BJ (cell line): ENCODE measurements around the gene COLEC12. TPM values are rescaled to one million over a fixed set of nuclear protein-coding genes. Genes with fewer than 3 reads are reported as not detected.
A peak's percentile ranks its signal among the peaks of the same experiment; 100 is the strongest.

Source experiments
- CTCF ChIA-PET: fragments of 350-600 bp; formaldehyde crosslinking; extraction: SDS; loops from one replicate; lab custom pipeline; 2021; ENCODE audit warnings: antibody characterized with exemption, inconsistent platforms; lab: Yijun Ruan, JAX
- POLR2A ChIA-PET: fragments of 300-600 bp; sonication (Branson Sonifier 250); formaldehyde crosslinking; extraction: SDS; loops from one replicate; lab custom pipeline; 2021; ENCODE audit warnings: antibody characterized with exemption; lab: Charles Lee
- DNase-seq: peaks from one replicate; pipeline ENCODE4 v3.0.0-alpha.2; 2011; ENCODE audit warnings: low read depth
- H3K27me3 ChIP-seq: 2 replicates; pipeline ENCODE4 v1.6.0; 2011; ENCODE audit warnings: low read length; ENCODE audit not compliant: control insufficient read depth, insufficient read depth
- H3K36me3 ChIP-seq: 2 replicates; pipeline ENCODE4 v1.5.1; 2011; ENCODE audit warnings: low read length; ENCODE audit not compliant: control insufficient read depth, insufficient read depth
- H3K4me3 ChIP-seq: 2 replicates; pipeline ENCODE4 v1.5.1; 2011; ENCODE audit warnings: low read depth, mild to moderate bottlenecking, control low read depth, low read length
- polyA plus RNA-seq: library from polyadenylated mRNA; depleted of rRNA; stranded (reverse); fragments of >200 nt; gene quantifications from 2 replicates; pipeline ENCODE4 v1.2.3, GENCODE V29; 2011
- TF ChIP-seq, protein P1 (sequence below): IDR thresholded peaks from 2 replicates; pipeline ENCODE4 v1.5.1; 2011; ENCODE audit warnings: low read depth, mild to moderate bottlenecking, control low read depth, inconsistent platforms, low read length, moderate library complexity; ENCODE audit not compliant: insufficient read depth

COLEC12 gene
- polyA plus RNA-seq, 1 experiment, result 41.1 TPM

DNA sequence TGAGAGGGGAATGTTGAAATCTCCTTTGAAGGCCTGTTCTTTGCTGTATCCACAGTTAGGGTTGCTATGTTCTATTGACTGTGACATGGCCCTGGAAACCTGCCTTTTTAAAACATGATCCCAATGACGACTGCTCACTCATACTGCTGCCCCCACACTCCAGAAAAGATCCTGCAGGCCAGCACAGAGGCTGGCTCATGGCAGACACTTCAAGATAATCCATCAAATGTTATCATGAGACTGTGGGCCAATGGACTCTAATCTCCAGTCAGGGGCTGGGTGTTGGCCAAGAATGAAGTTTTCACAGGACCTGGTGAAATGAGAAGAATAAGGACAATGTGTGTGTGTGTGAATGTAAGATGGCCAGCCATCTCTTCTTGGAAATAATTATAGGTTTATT, 173.7 kb downstream of the COLEC12 start:
- H3K4me3 ChIP-seq, result no peak overlapping the region
- TF ChIP-seq, protein P1, sequence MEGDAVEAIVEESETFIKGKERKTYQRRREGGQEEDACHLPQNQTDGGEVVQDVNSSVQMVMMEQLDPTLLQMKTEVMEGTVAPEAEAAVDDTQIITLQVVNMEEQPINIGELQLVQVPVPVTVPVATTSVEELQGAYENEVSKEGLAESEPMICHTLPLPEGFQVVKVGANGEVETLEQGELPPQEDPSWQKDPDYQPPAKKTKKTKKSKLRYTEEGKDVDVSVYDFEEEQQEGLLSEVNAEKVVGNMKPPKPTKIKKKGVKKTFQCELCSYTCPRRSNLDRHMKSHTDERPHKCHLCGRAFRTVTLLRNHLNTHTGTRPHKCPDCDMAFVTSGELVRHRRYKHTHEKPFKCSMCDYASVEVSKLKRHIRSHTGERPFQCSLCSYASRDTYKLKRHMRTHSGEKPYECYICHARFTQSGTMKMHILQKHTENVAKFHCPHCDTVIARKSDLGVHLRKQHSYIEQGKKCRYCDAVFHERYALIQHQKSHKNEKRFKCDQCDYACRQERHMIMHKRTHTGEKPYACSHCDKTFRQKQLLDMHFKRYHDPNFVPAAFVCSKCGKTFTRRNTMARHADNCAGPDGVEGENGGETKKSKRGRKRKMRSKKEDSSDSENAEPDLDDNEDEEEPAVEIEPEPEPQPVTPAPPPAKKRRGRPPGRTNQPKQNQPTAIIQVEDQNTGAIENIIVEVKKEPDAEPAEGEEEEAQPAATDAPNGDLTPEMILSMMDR, result no peak
- ChIA-PET CTCF (no interaction called here), POLR2A (no interaction called here)
- peaks cover 3% of the 10 kb centered on the region for H3K27me3 ChIP-seq
- H3K36me3 ChIP-seq, result peaks cover 10% of the 10 kb centered on the region
- no peak for DNase-seq

DNA sequence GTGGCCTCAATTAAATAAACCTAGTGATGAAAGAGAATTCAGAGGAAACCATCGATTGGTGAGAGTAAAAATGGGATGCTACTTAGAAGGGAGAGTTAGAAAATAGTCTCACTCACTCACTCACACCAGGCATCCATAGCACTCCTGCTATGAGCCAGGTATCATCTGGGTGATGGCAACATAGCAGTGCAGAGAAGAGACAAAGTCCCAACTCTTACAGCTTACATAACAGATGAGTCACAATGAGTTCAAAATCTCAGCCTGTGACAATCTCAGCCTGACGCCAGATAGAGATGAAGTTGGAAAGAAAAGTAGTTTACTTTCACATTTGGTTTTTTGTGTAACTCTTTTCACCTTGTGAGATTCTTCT, 177.3 kb downstream of the COLEC12 start:
- ChIA-PET POLR2A (no interaction called here), CTCF (interaction anchor here (1.4 kb wide), 1 partner anchor 16 kb away, joined by 4 read pairs; no protein-coding TSS in a partner anchor)
- TF ChIP-seq, protein P1, result no peak
- Histone ChIP-seq H3K27me3 (peaks cover 5% of the 10 kb centered on the region), H3K36me3 (peaks cover 8% of the 10 kb centered on the region), H3K4me3 (no peak overlapping the region)
- peak; percentile 13 for DNase-seq

DNA sequence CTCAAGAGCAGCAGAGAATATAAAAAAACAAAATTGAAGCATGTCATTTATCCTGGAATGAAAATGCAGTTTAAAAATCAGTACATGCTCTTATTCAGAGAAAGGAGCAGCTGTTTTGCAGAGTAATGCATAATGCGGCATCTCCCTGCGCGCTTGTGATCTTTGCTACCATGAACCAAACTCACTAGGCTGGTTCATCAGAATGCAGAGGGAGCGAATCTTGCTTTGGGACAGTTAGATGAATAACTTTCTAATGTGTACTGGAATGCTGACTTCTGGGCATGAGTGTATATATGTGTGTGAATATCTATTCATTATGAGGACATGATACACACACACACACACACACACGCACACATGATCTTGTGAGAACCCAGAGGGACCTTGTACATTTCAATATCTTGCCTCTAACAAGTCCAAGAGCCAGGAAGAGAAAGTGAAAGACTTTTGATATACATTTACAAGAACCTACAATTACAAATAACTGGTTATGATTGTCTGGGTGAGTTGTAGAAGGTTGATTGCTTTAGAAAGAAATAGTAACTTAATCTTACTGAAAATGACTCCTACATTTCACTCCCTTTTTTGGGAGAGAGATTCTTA, 178.5 kb downstream of the COLEC12 start:
- DNase-seq, result no peak
- ChIA-PET CTCF (interaction anchor here (1.4 kb wide), 2 partner anchors 18 to 508 kb away, joined by 3 to 4 read pairs; no protein-coding TSS in a partner anchor), POLR2A (no interaction called here)
- TF ChIP-seq, protein P1, result no peak
- Histone ChIP-seq H3K36me3 (peaks cover 5% of the 10 kb centered on the region), H3K4me3 (no peak overlapping the region), H3K27me3 (peaks cover 5% of the 10 kb centered on the region; the same call in 1 of the 2 replicates)

DNA sequence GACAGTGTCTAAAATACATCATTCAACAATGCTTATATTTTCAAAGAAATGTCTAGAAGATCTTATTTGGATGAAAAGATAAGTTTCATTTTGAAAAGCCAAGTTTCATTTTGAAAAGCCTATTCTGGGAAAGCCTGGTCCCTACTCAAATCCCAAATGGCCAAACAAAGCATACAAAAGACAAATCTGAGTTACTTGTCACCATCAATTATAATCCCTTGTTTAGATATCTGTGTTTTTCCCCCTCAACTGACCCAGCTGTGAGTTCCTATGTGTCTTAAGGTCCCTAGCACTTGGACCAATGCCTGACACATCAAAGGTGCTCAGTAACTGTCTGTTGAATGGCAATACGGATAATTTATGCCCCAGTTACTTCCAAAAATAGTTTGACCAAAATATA, 180.3 kb downstream of the COLEC12 start:
- no peak overlapping the region for H3K4me3 ChIP-seq
- DNase-seq, result no peak
- peaks cover 5% of the 10 kb centered on the region for H3K36me3 ChIP-seq
- CTCF ChIA-PET, result interaction anchor here (0.9 to 1.4 kb wide), 4 partner anchors 15 to 510 kb away, joined by 3 to 4 read pairs (median 3); no protein-coding TSS in a partner anchor
- TF ChIP-seq, protein P1, result no peak
- peaks cover 7% of the 10 kb centered on the region for H3K27me3 ChIP-seq
- POLR2A ChIA-PET, result no interaction called here

DNA sequence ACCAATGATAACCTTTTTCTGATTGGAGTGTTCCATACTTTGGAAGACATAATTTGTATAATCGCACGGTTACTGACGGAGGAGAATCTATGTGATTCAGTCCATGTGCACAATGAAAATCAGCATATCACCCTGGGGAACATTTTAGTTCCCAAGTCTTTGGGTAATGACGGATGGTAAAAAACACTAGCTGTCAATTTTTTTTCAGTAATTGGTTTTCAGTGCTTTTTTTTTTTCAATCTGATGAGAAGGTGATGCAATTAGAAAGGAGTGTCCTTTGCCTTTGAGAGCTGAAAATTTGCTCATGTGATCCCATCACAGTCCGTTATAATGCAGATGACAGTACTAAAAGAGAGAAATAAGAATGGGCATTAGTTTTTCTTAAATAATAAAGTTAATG, 180.8 kb downstream of the COLEC12 start:
- ChIA-PET POLR2A (no interaction called here), CTCF (interaction anchor here (0.9 to 1.2 kb wide), 3 partner anchors 15 to 75 kb away, joined by 3 to 4 read pairs (median 3); no protein-coding TSS in a partner anchor)
- Histone ChIP-seq H3K4me3 (no peak overlapping the region), H3K36me3 (peaks cover 5% of the 10 kb centered on the region), H3K27me3 (peaks cover 7% of the 10 kb centered on the region)
- DNase-seq, result no peak
- TF ChIP-seq, protein P1, result no peak
